Measurements from ENCODE around the gene BEST1.
"Not testable (repeated sequence)": the region's sequence is repeated elsewhere in the genome, so short reads cannot be mapped to it uniquely, and the experiment has no call there.

The BEST1 gene

DNA sequence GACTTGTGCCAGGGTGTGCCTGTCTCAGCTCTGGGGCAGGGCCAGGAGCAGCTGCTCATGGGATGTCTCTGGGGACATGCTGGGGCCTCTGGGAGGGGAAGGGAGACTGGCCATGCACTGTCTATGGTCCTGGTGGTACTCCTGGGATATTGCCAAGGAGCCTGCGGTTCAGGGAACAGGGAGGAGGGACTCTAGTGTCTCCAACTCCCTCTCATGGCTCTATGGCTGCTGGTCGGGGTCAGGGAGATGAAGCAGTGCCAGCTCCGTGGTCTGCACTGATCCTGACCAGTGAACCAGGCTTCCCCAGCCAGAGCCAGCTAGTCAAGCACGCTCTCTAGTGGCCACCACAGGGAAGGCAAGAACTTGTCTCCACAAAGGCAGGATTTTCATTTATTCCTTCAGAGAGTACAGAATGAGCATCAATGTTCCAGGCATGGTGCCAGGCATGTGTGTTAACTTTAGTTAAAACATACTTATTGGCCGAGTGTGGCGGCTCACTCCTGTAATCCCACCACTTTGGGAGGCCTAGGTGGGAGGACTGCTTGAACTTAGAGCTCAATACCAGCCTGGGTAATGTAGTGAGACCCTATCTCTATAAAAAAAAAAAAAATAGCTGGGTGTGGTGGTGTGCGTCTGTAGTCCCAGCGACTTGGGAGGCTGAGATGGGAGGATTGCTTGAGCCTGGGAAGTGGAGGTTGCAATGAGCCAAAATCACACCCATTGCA, 2.5 kb upstream of the BEST1 start:
- DNase-seq (ENCODE audit: low read depth in 3 of 3) = peak; percentile 24 to 62 (median 40)

DNA sequence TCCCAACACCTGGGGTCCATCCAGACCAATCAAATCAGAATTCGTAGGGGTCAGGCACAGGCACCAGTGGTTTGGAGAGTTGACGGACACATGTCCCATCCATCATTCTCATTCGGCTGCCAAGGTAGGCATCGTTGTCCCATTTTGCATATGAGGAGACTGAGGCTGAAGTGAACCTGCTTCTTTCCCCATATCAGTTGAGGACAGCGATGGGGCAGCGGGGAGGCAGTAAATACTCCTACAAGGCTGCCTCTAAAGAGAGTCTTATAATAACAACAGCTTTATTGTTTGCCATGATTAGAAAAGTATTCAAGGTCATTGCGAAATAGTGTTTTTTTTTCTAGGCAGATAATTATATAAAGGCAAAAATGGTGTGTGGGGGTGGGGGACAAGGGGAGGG, 1.6 kb upstream of the BEST1 start:
- DNase-seq (ENCODE audit: low read depth in 3 of 3) = no peak

DNA sequence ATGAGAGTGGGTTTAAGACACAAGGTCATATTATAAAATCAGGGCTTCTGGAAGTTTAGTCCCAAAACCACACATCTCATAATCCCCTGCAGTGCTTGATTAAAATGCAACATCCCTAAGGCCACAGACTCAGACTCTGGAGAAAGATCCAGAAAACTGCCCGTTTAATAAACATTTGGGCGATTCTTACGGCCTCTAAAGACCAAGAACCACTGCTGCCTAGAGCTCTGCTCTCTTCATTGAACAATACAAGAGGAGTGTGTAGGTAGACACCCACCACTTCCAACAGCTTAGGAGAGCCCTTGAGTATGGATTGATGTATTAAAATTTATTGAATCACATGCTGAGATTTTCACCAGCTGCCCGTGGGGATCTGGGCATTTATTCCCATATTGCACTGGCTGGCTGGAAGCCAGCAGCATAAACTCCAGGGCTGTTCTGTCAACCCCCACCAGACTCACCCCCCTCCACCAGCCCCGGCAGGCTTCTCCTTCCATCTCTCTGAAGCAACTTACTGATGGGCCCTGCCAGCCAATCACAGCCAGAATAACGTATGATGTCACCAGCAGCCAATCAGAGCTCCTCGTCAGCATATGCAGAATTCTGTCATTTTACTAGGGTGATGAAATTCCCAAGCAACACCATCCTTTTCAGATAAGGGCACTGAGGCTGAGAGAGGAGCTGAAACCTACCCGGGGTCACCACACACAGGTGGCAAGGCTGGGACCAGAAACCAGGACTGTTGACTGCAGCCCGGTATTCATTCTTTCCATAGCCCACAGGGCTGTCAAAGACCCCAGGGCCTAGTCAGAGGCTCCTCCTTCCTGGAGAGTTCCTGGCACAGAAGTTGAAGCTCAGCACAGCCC, 749 bp upstream of the BEST1 start:
- DNase-seq (ENCODE audit: low read depth in 3 of 3) = no peak

DNA sequence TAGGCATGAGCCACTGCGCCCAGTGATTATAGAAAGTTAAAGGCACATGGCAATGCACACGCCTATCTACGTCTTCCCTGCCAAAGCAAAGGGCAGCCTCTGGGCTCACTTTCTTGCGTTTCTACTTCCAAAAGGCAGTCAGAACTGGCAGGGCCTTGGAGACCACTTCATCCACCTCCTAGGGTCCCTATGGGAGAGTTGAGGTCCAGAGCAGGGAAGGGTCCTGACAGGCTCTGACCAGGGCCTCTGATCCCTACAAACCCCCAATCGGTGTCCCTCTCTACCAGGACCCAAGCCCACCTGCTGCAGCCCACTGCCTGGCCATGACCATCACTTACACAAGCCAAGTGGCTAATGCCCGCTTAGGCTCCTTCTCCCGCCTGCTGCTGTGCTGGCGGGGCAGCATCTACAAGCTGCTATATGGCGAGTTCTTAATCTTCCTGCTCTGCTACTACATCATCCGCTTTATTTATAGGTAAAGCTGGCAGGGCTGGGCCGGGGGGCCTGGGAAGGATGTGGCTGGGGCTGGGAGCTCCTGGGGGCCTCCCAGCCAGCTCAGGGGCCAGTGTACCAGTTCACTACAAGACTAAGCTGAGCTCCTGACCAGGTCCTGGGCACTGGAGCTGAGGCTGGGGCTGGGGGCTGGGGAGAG, 1.5 kb downstream of the BEST1 start:
- DNase-seq (ENCODE audit: low read depth in 3 of 3) = no peak

DNA sequence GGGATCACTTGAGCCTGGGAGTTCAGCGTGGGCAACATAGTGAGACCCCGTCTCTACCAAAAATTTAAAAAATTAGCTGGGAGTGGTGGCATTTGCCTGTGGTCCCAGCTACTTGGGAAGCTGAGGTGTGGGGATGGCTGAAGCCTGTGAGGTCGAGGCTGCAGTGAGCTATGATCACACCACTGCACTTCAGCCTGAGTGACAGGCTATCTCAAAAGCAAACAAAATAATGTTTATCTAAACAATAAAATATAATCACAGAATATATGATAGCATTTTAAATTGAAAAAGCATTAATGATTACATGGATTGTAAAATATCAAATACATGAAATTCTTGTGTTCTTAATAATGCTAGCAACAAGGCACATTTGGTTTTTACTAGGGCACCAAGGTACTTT, 2.7 kb downstream of the BEST1 start:
- DNase-seq (ENCODE audit: low read depth in 3 of 3) = no peak

DNA sequence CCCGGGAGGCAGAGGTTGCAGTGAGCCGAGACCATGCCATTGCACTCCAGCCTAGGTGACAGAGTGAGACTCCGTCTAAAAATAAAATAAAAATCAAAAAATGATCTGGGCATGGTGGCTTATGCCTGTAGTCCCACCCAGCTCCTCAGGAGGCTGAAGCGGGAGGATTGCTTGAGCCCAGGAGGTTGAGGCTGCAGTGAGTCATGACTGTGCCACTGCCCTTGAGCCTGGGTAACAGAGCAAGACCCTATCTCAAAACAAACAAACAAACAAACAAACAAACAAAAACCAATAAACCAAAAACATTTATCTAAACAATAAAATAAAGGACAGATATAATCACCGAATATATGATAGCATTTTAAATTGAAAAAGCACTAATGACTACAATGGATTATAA, 3.5 kb downstream of the BEST1 start:
- DNase-seq (ENCODE audit: low read depth in 3 of 3) = not testable (repeated sequence)

DNA sequence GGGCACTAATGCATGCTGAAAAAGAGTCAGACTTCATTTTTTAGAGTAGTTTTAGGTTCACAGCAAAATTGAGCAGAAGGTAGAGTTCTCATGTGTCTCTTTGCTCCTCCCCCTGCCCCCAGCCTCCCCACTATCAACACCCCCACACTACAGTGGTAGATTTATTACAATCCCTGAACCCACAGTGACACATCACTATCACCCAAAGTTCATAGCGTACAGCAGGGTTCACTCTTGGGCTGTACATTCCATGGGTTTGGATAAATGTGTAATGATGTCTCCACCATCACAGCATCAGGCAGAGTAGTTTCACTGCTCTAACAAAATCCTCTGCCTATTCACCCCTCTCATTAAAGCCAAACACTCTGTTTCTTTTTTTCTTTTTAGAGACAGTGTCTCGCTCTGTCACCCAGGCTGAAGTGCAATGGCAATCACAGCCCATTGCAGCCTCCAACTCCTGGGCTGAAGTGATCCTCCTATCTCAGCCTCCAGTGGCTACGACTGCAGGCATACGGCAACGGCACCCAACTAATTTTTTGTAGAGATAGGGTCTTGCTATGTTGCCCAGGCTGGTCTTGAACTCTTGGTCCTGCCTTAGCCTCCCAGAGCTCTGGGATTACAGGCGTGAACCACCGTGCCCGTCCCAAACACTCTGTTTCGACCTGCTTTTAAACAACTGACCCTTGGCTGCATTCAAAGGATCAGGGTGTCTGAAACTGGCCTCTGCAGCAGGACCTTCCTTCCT, 4.1 kb downstream of the BEST1 start:
- no peak for DNase-seq (ENCODE audit: low read depth in 3 of 3)

DNA sequence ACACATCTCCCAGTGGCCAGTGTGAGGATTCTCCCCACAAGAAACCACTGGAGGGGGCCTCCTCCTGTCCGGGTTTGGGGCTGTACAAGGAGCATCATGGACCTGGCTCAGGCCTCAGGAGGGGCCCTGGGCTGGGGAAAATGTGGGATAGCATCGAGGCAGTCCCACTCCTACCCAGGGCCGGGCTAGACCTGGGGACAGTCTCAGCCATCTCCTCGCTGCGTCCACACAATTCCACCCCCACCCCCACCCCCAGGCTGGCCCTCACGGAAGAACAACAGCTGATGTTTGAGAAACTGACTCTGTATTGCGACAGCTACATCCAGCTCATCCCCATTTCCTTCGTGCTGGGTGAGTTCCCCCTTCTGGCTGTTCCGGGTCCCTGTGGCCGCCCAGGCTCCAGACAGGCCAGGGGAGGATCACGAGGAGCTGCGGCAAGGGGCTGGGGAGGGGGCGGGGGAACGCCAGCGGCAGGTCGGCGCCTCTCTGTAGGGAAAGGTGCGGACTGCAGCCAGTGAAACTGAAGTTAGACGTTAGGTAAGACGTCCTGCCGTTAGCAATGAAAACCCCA, 4.8 kb downstream of the BEST1 start:
- DNase-seq (ENCODE audit: low read depth in 3 of 3) = no peak

DNA sequence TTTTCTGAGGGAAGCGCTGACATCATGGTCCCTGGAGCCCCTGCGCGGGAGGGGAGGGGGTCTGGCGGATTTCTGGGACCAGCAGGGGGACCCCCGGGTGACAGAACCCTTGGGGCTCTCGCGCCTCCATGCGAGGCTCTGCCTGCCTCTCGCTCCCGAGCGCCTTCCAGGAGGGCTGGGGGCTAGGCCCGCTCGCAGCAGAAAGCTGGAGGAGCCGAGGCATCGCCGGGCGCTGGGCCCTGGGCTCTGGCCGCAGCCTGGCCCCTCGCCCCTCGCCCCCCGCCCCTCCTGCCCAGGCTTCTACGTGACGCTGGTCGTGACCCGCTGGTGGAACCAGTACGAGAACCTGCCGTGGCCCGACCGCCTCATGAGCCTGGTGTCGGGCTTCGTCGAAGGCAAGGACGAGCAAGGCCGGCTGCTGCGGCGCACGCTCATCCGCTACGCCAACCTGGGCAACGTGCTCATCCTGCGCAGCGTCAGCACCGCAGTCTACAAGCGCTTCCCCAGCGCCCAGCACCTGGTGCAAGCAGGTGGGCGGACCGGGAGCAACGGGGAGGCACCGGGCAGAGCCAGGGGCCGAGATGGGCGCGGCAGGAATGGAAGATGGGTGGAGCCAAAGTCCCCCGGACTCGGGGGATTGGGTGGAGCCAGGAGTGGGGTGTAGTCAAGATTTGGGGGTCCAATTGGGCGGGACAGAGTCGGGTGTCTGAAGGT, 5.4 kb downstream of the BEST1 start:
- no peak for DNase-seq (ENCODE audit: low read depth in 3 of 3)

DNA sequence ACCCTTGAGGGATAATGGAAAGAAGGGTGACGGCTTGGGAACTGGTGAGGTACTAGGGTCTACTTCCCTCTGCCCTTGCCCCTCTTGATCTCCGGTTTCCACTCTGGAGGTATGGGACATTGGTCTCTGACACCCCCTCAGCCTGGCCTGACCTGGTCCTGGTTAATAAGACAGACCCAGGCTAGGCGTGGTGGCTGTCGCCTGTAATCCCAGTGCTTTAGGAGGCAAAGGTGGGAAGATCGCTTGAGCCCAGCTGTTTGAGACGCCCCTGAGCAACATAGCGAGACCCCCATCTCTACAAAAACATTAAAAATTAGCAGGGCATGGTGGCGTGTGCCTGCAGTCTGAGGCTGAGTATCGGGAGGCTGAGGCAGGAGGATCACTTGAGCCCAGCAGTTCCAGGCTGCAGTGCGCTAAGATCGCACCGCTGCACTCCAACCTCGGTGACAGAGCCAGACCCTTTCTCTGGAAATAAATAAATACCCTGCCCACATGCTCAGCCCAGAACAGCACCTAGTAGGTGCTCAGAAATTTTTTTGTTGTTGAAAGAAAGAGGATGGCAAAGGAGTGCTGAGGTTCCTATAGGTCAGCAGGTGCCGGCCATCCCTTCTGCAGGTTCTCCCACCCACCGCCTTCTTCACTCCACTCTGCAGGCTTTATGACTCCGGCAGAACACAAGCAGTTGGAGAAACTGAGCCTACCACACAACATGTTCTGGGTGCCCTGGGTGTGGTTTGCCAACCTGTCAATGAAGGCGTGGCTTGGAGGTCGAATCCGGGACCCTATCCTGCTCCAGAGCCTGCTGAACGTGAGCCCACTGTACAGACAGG, 6.3 kb downstream of the BEST1 start:
- DNase-seq (ENCODE audit: low read depth in 3 of 3) = no peak

DNA sequence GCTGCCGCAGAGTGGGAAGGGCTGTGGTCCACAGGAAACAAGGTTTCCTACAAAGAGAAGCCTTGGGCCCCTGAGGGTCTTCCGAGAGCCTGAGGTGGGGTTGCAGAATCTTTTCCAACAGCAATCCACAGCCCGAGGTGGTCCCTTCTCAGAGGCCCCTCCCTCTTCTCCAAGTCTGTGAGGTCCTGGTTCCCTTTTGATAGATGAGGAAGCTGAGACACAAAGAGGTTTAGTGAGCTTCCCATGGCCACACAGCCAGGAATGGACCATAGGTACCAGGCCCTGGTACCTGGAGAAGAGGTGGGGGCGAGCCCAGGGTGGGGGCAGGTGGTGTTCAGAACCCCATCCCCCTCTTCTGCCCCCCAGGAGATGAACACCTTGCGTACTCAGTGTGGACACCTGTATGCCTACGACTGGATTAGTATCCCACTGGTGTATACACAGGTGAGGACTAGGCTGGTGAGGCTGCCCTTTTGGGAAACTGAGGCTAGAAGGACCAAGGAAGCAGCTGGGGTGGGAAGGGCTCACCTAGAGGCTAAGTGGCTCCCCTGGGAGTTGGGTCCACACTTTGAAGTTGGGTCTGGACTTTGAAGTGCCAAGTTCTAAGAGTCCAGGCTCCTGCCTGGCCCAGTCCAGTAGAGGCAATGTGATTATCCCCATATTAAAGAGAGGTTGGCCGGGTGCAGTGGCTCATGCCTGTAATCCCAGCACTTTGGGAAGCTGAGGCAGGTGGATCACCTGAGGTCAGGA, 7.0 kb downstream of the BEST1 start:
- DNase-seq (ENCODE audit: low read depth in 3 of 3) = no peak

DNA sequence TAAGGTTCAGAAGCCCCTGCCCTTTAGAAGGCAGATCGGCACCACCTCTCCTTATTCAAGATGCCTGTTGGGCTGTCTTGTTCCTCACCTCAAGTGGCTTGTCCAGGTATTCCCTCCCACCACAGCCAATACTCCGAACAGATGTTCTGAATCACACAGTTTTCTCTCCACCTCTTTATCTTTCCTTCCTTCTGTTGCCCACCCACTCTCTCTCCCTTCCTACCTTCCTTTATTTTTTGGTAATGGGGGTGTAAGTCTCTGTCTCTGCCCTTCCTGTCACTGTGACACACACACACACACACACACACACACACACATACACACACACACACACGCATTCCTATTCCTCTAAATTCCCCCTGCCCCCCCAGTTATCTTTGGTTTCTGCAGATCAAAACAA, 8.4 kb downstream of the BEST1 start:
- DNase-seq (ENCODE audit: low read depth in 3 of 3) = no peak

DNA sequence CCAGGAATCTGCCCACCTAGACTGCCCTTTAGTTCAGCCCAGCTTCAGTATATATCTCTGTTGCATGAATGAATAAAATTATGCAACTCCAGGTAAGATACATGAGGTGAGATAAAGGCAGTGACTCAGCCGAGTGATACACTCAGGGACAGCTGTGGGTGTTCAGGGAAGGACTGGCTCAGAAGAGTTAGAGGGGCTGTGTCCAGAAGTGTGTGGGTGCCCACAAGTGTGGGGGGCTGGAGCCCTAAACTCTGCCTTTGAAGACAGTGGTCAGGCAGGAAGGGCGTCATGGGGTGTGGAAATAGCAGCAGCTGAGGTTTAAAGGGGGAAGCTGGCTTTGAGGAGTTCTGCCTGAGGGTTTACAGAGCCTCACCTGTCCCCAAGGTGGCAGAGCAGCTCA, 9.0 kb downstream of the BEST1 start:
- no peak for DNase-seq (ENCODE audit: low read depth in 3 of 3)

DNA sequence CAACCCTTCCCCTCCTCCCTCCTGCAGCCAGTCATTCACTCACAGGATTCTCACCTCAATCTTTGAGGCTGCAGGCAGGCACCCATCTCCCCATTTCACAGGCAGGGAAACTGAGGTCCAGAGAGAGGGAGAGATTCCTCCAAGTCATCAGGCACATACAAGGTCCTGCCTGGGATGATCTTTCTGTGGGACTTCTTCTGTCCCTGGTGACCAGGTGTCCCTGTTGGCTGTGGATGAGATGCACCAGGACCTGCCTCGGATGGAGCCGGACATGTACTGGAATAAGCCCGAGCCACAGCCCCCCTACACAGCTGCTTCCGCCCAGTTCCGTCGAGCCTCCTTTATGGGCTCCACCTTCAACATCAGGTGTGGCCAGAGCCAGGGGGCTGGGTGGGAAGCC, 9.5 kb downstream of the BEST1 start:
- no peak for DNase-seq (ENCODE audit: low read depth in 3 of 3)

DNA sequence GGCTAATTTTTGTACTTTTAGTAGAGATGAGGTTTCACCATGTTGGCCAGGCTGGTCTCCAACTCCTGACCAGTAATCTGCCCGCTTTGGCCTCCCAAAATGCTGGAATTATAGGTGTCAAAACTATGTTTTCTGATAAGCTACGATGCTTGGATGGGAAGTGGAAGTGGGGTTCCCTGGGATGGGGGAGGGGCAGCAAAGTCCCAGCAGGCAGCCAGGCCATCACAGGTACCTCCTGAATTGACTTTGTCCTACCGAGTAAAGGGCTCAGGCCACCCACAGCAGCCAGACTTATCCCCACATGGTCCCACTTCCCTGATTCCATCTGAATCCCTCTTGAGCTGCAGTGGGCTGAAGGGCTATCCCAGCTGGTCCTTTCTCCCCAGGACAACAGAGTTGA, 10.4 kb downstream of the BEST1 start:
- DNase-seq (ENCODE audit: low read depth in 3 of 3) = no peak

DNA sequence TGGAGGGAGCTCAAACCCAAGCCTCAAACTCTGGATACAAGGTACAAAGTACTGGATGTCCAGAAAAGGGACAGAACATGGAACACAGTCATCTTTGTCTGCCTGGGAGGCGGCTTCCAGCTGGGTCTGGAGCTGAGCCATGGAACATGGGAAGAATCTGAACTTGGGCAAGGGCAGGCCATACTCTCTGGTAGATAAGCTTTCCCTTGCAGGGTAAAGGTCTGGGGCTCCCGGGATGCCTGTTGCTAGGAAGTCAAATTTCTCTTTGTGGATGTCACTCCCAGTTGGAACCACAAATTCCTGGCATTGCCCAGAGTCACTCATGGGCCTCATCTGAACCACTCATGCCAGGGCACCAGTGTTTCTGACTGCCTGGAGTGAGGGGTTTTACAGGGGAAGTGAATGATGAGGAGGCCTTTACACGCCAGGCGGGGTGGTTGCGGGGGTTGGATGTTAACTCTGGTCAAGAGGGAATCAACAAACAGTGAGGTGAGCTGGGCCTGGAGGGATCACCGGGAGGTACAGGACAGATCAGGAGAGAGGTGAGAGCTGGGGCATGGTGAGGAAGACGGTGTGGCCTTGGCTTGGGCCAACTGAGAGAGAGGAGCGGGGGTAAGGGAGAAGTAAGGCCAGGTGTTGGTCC, 11.5 kb downstream of the BEST1 start:
- no peak for DNase-seq (ENCODE audit: low read depth in 3 of 3)

DNA sequence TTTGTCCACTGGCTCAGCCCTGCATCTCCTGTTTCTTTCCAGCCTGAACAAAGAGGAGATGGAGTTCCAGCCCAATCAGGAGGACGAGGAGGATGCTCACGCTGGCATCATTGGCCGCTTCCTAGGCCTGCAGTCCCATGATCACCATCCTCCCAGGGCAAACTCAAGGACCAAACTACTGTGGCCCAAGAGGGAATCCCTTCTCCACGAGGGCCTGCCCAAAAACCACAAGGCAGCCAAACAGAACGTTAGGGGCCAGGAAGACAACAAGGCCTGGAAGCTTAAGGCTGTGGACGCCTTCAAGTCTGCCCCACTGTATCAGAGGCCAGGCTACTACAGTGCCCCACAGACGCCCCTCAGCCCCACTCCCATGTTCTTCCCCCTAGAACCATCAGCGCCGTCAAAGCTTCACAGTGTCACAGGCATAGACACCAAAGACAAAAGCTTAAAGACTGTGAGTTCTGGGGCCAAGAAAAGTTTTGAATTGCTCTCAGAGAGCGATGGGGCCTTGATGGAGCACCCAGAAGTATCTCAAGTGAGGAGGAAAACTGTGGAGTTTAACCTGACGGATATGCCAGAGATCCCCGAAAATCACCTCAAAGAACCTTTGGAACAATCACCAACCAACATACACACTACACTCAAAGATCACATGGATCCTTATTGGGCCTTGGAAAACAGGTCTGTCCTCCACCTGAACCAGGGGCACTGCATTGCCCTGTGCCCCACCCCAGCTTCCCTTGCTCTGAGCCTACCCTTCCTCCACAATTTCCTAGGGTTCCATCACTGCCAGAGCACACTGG, 12.3 kb downstream of the BEST1 start:
- no peak for DNase-seq (ENCODE audit: low read depth in 3 of 3)

DNA sequence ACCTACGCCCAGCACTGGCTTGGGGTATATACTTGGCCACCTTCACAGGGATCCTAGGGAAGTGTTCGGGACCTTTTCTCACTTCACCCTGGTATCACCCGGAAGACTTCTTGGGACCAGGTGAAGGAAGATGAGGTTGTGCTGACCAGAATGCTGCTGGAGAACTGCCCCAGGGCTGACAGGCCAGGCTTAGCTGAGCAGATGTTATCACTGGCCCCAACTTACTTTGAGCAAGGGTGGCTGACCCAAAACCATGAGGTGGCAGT, 12.8 kb downstream of the BEST1 start:
- no peak for DNase-seq (ENCODE audit: low read depth in 3 of 3)
